T47D (cell line): ENCODE results near the gene MYO16.

Source experiments
- DNase-seq, 2 experiments: peaks; one replicate each; pipeline versions ENCODE4 v3.0.0 to v3.0.0-alpha.2; 2011 to 2012; ENCODE audit warnings: low read depth in 1 of 2, low spot score in 1 of 2
- JUND ChIP-seq: IDR thresholded peaks from 2 replicates; pipeline ENCODE4 v1.6.1; 2012; ENCODE audit warnings: low read depth
- in situ Hi-C: cut with HindIII; loops from 2 replicates; pipeline ENCODE4 v1.10.0; 2016; ENCODE audit warnings: low sequenced_read_pairs, low pct_unique_long_range_greater_than_20kb

MYO16 gene

GRCh38 chr13:108676620-108677019 lies 47.2 kb downstream of the MYO16 start:
- in situ Hi-C loops: no loop called here
- TF ChIP-seq JUND: no peak

GRCh38 chr13:108677806-108678205 lies 48.4 kb downstream of the MYO16 start:
- TF ChIP-seq JUND: no peak
- in situ Hi-C loops: no loop called here
- no peak for DNase-seq

More at GRCh38 chr13:108676620-108677019, 47.2 kb downstream of the MYO16 start:
- no peak for DNase-seq

- in situ Hi-C loops: no loop called here
- no peak for DNase-seq
- no peak for TF ChIP-seq JUND
Measured at GRCh38 chr13:108680011-108680410, 50.6 kb downstream of the MYO16 start.

GRCh38 chr13:108681986-108682575 lies 52.7 kb downstream of the MYO16 start:
- in situ Hi-C loops: no loop called here
- TF ChIP-seq JUND: no peak
- DNase-seq: no peak

- in situ Hi-C loops: no loop called here
- no peak for DNase-seq
- TF ChIP-seq JUND: no peak
Measured at GRCh38 chr13:108682714-108683113, 53.3 kb downstream of the MYO16 start.

GRCh38 chr13:108686027-108686426 lies 56.6 kb downstream of the MYO16 start:
- no peak for DNase-seq
- TF ChIP-seq JUND: no peak
- in situ Hi-C loops: no loop called here

- no peak for DNase-seq
- no peak for TF ChIP-seq JUND
- in situ Hi-C loops: no loop called here
Measured at GRCh38 chr13:108690726-108691125, 61.3 kb downstream of the MYO16 start.

GRCh38 chr13:108700422-108701170 lies 71.2 kb downstream of the MYO16 start:
- in situ Hi-C loops: no loop called here

GRCh38 chr13:108702171-108702570 lies 72.8 kb downstream of the MYO16 start:
- TF ChIP-seq JUND: no peak
- no peak for DNase-seq
- in situ Hi-C loops: no loop called here

More at GRCh38 chr13:108700422-108701170, 71.2 kb downstream of the MYO16 start:
- peak in 1 of 2 experiments; percentile 49 for DNase-seq
- no peak for TF ChIP-seq JUND

GRCh38 chr13:108705031-108705430 lies 75.6 kb downstream of the MYO16 start:
- TF ChIP-seq JUND: no peak
- in situ Hi-C loops: no loop called here
- no peak for DNase-seq

GRCh38 chr13:108707584-108707983 lies 78.2 kb downstream of the MYO16 start:
- TF ChIP-seq JUND: no peak
- in situ Hi-C loops: no loop called here
- DNase-seq: no peak

- in situ Hi-C loops: no loop called here
- no peak for TF ChIP-seq JUND
- no peak for DNase-seq
Measured at GRCh38 chr13:108708921-108709320, 79.5 kb downstream of the MYO16 start.

- in situ Hi-C loops: no loop called here
- no peak for TF ChIP-seq JUND
Measured at GRCh38 chr13:108711386-108711785, 82.0 kb downstream of the MYO16 start.

GRCh38 chr13:108725471-108725870 lies 96.1 kb downstream of the MYO16 start:
- no peak for TF ChIP-seq JUND
- in situ Hi-C loops: no loop called here

More at GRCh38 chr13:108711386-108711785, 82.0 kb downstream of the MYO16 start:
- DNase-seq: no peak

More at GRCh38 chr13:108725471-108725870, 96.1 kb downstream of the MYO16 start:
- no peak for DNase-seq
